Measurements from ENCODE around the gene ABCB6.

DNA sequence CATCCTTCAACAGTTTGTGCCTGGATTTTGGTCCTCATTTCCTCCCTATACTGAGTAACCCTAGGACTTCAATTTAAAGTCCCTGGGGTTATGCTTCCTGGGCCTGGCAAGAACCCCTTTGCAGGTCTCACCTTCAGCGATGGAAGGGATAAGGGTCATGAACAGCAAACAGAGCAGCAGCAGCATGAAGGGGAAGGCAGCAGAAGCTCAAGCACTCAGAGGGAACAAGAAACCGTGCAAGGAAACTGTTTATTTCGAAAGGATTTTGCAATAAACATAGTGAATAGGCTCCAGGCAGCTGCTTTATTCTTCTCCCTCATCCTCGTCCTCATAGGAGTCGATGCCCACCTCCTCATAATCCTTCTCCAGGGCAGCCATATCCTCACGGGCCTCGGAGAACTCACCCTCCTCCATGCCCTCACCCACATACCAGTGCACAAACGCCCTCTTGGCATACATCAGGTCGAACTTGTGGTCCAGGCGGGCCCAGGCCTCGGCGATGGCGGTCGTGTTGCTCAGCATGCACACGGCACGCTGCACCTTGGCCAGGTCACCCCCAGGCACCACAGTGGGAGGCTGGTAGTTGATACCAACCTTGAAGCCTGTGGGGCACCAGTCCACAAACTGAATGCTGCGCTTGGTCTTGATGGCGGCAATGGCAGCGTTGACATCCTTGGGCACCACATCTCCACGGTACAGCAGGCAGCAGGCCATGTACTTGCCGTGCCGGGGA is 31.5 kb upstream of the ABCB6 start:
- TF ChIP-seq SP1 (IDR thresholded peaks at IDR 0.05) (no peak), SUZ12 (IDR thresholded peaks at IDR 0.05) (no peak)

Data from HEK293T (cell line).